GM21360 (cell line): ENCODE measurements around the gene LINGO3.

Experiments
- ATAC-seq: cut with Tn5 transposase; IDR thresholded peaks from one replicate; pipeline ENCODE4 v1.9.1; 2021; ENCODE audit warnings: mild to moderate bottlenecking, moderate library complexity; ENCODE audit not compliant: unreplicated experiment

Gene LINGO3

DNA sequence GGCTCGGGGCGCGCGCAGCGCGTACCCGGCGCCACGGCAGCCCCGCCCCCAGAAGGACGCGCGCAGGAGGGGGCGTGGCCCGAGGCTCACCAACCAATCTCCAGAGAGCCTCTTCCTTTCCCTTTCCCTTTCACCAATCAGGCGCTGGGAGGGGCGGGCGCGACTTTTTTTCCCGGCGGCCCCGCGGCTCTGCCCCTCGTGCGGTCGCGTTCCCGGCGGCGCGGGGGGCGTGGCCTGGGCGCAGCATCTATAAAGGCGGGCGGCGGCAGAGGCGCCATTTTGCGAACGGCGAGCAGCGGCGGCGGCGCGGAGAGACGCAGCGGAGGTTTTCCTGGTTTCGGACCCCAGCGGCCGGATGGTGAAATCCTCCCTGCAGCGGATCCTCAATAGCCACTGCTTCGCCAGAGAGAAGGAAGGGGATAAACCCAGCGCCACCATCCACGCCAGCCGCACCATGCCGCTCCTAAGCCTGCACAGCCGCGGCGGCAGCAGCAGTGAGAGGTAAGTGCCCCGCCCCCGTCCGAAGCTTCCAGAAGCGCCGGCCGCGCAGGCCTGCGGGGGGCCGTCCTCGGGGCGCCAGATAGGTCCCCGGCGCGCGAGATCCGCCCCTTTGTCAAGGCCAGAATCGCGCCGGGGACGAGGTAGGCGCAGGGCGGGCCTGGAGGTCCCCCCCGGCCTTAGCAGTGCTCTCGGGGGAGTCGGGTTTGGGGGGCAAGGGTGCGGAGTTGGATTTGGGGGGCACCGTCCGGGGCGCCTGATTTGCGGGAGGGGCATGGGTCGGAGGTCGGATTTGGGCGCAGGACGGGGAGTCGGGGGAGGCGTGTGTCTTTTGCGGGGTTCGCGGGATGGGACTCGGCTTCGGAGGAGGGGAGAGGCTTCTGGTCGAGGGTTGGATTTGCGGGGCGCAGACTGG lies 38.5 kb downstream of the LINGO3 start:
- peak; percentile 44 for ATAC-seq

DNA sequence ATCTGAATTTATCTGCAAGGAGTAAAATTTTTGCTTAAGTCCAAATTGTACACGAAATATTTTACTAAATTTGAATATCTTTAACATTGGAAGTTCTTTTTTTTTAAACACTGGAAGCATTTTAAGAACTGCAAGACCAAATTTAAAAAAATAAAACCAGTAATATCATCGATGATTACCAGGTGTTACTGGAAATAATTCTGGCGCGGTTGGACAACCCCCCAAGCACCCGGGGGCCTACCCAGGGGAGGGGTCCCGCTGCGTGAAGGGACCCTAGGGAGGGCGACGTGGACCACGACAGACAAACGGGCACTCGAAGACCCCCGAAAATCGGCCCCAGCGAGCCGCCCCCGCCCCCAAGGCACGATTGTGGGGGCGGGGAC lies 39.1 kb downstream of the LINGO3 start:
- no peak for ATAC-seq

DNA sequence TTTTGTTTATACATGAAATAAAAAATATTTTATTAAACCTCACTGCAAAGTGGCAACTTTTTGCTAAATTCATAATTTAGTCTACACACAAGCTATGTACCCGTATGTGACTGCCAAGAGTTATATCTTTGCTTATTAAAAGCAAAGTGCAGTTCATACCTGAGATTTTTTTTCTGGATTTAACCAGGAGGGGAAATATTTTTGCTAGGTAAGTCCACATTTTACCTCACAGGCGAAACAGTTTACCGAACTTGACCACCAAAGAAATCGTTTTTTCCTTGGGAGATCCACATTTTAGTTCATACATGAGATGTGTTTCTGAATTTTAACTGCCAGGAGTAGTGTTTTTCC lies 39.5 kb downstream of the LINGO3 start:
- ATAC-seq: no peak

DNA sequence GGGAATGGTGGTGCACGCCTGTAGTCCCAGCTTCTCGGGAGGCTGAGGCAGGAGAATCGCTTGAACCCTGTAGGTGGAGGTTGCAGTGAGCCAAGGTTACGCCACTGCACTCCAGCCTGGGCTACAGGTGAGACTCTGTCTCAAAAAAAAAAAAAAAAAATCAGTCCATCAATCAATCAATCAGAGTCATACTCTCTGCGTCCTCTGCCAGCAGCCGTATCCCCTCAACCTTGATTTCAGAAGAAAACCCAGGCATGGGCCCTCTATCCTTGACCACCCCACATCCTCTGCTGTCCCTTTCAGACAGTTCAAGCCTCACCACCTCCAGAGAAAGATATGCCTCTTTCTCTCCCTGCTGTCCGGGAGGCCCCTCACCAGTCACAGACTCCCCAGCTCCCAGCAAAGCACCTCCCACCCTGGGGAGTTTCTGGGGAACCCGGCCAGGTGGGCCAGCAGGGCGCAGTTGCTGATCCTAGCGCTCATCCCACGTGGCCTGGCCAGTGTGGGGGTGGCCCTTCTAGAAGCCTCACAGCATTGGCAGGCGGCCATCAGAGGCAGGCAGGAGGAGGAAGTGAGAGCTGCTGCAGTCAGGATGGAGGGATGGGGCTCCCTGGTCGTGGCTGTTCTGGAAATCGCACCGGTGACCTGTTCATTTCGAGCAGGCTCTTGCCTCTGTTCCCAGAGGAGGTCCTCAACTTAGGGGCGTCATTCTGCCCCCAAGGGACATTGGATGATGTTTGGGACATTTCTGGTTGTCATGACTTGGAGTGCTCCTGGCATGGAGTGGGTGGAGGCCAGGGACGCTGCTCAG lies 41.6 kb downstream of the LINGO3 start:
- no peak for ATAC-seq

DNA sequence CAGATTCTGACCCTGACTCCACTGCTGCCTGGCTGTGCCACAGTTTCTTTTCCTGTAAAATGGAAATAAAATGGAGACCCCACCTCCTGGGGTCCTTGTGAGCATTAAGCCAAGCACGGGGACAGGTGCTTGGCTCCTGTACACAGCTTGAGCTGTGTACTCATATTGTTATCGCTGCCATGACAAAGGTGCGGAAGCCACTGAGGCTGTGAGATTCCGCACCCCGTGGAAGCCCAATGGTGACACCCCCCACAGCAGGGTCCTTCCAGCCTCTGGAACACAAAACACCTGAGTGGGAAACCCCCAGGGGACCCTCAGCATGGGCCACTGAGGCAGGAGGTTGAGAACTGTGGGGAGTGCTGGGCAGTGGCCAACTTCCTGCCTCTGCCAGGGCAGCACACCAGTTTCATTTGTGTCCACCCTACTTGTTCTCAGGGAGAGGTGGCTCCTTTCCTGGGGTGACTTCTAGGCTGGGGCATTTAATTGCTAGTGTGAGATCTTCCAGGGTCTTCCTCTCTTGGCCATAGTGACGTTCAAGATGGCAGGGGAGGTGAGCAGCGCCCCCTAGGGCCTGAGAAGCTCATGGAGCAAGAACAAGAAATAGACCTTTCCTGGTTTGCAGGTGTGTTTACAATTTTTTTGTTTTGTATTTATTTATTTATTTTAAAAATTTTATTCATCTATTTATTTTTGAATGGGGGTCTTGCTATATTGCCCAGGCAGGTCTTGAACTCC lies 46.3 kb downstream of the LINGO3 start:
- ATAC-seq: no peak

DNA sequence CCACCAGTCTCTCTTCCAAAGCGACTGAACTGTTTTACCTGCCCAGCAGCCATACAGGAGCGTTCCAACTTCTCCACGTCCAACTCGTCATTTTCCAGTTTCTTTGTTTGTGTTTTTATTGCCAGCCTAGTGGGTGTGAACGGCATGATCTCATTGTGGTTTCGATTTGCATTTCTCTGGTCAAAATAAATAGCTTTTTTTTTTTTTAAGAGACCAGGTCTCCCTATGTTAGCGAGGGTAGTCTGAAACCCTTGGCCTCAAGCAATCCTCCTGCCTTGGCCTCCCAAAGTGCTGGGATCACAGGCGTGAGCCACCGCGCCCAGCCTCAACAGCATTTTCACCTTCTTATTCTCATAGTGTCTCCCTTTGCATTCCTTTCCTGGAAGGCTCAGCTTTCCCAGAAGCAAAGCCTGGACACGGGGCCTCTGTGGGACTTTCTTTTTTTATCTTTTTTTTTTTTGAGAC lies 47.6 kb downstream of the LINGO3 start:
- ATAC-seq: no peak

DNA sequence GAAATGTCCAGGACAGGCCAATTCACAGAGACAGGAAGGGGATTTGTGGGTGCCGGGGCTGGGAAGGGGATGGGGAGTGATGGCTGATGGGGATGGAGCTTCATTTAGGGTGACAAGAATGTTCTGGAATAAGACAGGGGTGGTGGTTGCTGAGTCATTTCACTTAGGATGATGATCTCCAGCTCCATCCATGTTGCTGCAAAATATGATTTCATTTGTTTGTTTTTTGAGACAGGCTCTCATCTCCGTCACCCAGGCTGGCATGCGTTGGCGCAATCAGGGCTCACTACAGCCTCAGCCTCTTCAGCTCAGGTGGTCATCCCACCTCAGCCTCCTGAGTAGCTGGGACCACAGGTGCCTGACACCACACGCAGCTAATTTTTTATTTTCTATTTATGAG lies 48.6 kb downstream of the LINGO3 start:
- ATAC-seq: no peak
